Psoas muscle (tissue), 8 donors: ENCODE measurements around the gene CARD10. TPM values are rescaled to one million over a fixed set of nuclear protein-coding genes. Genes with fewer than 3 reads are reported as not detected.
"Not testable (repeated sequence)": the region's sequence is repeated elsewhere in the genome, so short reads cannot be mapped to it uniquely, and the experiment has no call there.

Experiments
- ATAC-seq, 4 donors: fragments of 200-7000 bp; cut with Tn5 transposase; one replicate each; pipeline ENCODE4 v1.9.1; 2020; ENCODE audit warnings: moderate library complexity in 3 of 4, mild to moderate bottlenecking in 2 of 4
- DNase-seq, 2 donors: peaks; one replicate each; pipeline ENCODE4 v3.0.0-alpha.2; 2020
- H3K27ac ChIP-seq: fragments of 200-600 bp; one replicate; pipeline ENCODE4 v1.8.0; 2022
- H3K27me3 ChIP-seq, 3 donors: fragments of 200-600 bp in 1 of 3; one replicate each; pipeline versions ENCODE4 v1.6.1 to v1.8.0; 2013 to 2022; ENCODE audit warnings: low read length in 2 of 3, mild to moderate bottlenecking in 2 of 3, moderate library complexity in 1 of 3; ENCODE audit not compliant: insufficient read depth in 3 of 3
- H3K36me3 ChIP-seq, 2 donors: fragments of 200-600 bp in 1 of 2; one replicate each; pipeline versions ENCODE4 v1.6.1 to v1.8.0; 2013 to 2022; ENCODE audit warnings: low read depth in 1 of 2, mild to moderate bottlenecking in 1 of 2, moderate library complexity in 1 of 2; ENCODE audit not compliant: insufficient read depth in 1 of 2
- H3K4me1 ChIP-seq: fragments of 200-600 bp; one replicate; pipeline ENCODE4 v1.8.0; 2022
- H3K4me3 ChIP-seq: fragments of 200-600 bp; one replicate; pipeline ENCODE4 v1.8.0; 2022; ENCODE audit warnings: mild to moderate bottlenecking
- H3K9me3 ChIP-seq: fragments of 200-600 bp; one replicate; pipeline ENCODE4 v1.8.0; 2022
- WGBS, 3 donors: extraction: QIAGEN DNeasy Blood & Tissue Kit; methylation state at CpG; one replicate each; pipeline versions ENCODE4 v1.1.6 to v1.1.7; 2013; 5-methylcytosine and 5-hydroxymethylcytosine counted together
- intact Hi-C, 2 donors: fragments of 100-400 bp; cut with DNase I; formaldehyde crosslinking; loops; one replicate each; pipeline versions ENCODE4 v1.11.0 to v1.14.2; 2022
- polyA plus RNA-seq, 3 donors: library from polyadenylated mRNA; stranded (reverse); fragments of 200-250 nt; gene quantifications; one replicate each; pipeline ENCODE4 v1.2.3, GENCODE V29; 2013
- total RNA-seq, 4 donors: library from RNA; stranded (reverse); fragmentation: NEBNext Ultra II Directional in 2 of 4; extraction: Animal tissue kit (Norgen Biotek cat#: 25700) in 2 of 4; gene quantifications; one replicate each; pipeline versions ENCODE4 v1.2.1 to v1.2.4, GENCODE V29; 2021 to 2023
- TF ChIP-seq, protein P1 (sequence below): fragments of 200-600 bp; IDR thresholded peaks from one replicate; pipeline ENCODE4 v1.8.0; 2022; ENCODE audit warnings: antibody characterized with exemption
- donor health status: healthy with polysubstance abuse.
- donor health status: DM: no; HTN: no; CAD: no; lungs with moderate emphysema.
- donor health status: Bipolar disorder and iron deficiency.
- donor health status: healthy.
- donor health status: DM: yes; HTN: yes; CAD: no.
- donor health status: DM: no; HTN: no; CAD: no.
- donor health status: DM: no; HTN: no; CAD: no.
- donor health status: DM: yes; HTN: yes; CAD: no.

The CARD10 gene
- total and polyA plus RNA-seq, 7 donors = 2.9 to 8.0 (median 4.4) TPM

DNA sequence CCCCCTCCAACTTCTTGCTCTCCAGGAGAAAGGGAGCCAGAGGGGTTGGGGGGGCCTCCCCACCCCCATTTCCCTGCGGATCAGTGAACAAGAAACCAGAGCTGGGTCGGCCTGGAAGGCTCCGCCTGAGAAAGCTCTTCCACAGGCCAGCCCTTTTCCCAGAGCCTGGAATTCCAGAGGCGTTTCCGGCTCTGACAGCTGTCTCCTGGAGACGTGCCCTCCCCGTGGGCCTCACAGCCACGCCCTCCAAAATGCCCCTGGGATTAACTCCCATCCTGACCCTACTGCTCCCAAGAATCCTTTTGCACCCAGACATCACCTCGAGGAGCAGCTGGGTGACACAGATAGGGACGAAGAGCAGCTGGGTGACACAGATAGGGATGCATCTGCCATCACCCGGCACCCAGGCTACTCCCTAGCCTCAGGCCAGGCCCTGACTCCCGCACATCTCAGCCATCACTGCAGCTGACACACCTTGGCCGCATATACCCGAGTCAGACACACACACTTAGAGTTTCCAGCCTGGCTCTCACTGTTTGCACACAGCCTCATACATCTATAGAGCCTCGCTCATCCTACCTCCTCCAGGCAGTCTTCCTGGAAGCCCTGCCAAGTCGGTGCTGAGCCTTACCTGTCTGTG is 33.4 kb upstream of the CARD10 start:
- TF ChIP-seq, protein P1, sequence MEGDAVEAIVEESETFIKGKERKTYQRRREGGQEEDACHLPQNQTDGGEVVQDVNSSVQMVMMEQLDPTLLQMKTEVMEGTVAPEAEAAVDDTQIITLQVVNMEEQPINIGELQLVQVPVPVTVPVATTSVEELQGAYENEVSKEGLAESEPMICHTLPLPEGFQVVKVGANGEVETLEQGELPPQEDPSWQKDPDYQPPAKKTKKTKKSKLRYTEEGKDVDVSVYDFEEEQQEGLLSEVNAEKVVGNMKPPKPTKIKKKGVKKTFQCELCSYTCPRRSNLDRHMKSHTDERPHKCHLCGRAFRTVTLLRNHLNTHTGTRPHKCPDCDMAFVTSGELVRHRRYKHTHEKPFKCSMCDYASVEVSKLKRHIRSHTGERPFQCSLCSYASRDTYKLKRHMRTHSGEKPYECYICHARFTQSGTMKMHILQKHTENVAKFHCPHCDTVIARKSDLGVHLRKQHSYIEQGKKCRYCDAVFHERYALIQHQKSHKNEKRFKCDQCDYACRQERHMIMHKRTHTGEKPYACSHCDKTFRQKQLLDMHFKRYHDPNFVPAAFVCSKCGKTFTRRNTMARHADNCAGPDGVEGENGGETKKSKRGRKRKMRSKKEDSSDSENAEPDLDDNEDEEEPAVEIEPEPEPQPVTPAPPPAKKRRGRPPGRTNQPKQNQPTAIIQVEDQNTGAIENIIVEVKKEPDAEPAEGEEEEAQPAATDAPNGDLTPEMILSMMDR = no peak
- H3K36me3 ChIP-seq = no peaks in the 10 kb centered on the region
- peaks cover 0 to 50% (median 3%) of the 10 kb centered on the region in 3 donors for H3K27me3 ChIP-seq
- H3K9me3 ChIP-seq = no peaks in the 10 kb centered on the region
- peaks cover 6% of the 10 kb centered on the region for H3K4me1 ChIP-seq
- 21 to 41% (median 30%) methylated on average over 16 of the region's 16 CpGs for WGBS, 3 donors
- H3K4me3 ChIP-seq = no peak overlapping the region
- H3K27ac ChIP-seq = peak overlapping the region; percentile 46
- ATAC-seq = peak in 3 of 4 donors; percentile 21 to 61 (median 23)
- DNase-seq = peak; percentile 39 to 66
- intact Hi-C loops = no loop called here

DNA sequence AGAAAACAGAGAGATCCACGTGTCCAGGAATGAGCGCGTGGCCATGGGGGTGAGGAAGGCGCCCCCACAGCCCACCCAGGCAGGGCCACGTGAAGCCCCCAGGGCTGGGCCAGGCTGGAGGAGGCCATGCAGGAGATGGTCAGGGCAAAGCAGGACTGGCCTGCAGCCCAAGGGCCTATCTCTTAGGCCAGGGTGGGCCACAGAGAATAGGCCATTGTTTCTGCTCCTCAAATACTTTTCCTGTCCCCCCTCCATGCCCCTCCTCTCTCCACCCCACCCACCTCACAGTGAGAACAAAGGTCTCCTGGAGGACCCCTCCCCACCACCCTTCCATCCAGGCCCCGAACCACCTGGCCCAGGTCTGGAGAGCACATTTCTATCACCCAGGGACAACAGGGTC is 32.8 kb upstream of the CARD10 start:
- WGBS, 3 donors = 60% methylated on average over 6 of the region's 6 CpGs
- Histone ChIP-seq H3K36me3 (no peaks in the 10 kb centered on the region), H3K9me3 (no peaks in the 10 kb centered on the region), H3K4me3 (no peak overlapping the region), H3K27ac (peak overlapping the region; percentile 46), H3K27me3 (peaks cover 0 to 44% (median 3%) of the 10 kb centered on the region in 3 donors), H3K4me1 (peaks cover 9% of the 10 kb centered on the region)
- TF ChIP-seq, protein P1 = no peak
- DNase-seq (no peak), ATAC-seq (no peak)
- intact Hi-C loops = no loop called here

DNA sequence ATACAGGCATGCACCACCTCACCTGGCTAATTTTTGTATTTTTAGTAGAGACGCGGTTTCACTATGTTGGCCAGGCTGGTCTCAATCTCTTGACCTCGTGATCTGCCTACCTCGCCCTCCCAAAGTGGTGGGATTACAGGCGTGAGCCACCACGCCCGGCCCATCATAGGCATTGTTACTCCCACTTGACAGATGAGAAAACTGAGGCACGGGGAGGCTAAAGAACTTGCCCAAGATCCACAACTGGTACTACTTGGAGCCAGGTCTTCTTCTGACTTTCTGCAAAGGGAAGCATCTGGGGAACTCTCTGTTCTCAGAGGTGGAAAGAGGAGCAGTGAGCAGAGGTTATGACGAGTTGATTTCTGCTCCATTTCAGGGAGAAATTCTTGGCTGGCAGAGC is 31.7 kb upstream of the CARD10 start:
- intact Hi-C loops, H3K36me3 ChIP-seq, H3K4me3 ChIP-seq, H3K9me3 ChIP-seq, ATAC-seq, DNase-seq, H3K4me1 ChIP-seq, H3K27ac ChIP-seq: not testable (repeated sequence)
- WGBS, 3 donors = 87 to 91% (median 88%) methylated on average over 9 of the region's 9 CpGs
- H3K27me3 ChIP-seq = peaks cover 0 to 35% (median 3%) of the 10 kb centered on the region in 3 donors

DNA sequence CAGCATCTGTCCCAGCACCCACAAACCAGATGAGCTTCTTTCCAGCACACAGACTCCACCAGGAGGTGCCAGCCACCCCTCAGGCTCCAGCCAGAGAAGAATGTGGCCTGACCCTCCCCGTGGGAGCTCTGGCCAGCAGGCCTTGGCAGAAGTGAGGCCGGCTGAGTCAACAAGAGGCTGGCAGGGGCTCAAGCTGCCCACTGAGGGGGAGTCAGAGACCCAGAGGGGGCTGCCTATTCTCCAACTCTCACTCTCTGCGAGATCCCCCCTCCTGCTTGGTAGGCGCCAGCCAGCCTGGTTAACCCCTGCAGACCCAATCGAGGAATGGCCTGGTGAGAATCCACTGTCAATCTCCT is 30.5 kb upstream of the CARD10 start:
- no peak overlapping the region for H3K4me3 ChIP-seq
- TF ChIP-seq, protein P1 = no peak
- ATAC-seq (no peak), DNase-seq (peak in 1 of 2 donors; percentile 50)
- peaks cover 9% of the 10 kb centered on the region for H3K4me1 ChIP-seq
- H3K36me3 ChIP-seq = no peaks in the 10 kb centered on the region
- no peaks in the 10 kb centered on the region for H3K9me3 ChIP-seq
- peaks cover 0 to 28% (median 0%) of the 10 kb centered on the region in 3 donors for H3K27me3 ChIP-seq
- intact Hi-C loops = no loop called here
- no peak overlapping the region for H3K27ac ChIP-seq
- WGBS, 3 donors = 30 to 44% (median 37%) methylated on average over 5 of the region's 5 CpGs

DNA sequence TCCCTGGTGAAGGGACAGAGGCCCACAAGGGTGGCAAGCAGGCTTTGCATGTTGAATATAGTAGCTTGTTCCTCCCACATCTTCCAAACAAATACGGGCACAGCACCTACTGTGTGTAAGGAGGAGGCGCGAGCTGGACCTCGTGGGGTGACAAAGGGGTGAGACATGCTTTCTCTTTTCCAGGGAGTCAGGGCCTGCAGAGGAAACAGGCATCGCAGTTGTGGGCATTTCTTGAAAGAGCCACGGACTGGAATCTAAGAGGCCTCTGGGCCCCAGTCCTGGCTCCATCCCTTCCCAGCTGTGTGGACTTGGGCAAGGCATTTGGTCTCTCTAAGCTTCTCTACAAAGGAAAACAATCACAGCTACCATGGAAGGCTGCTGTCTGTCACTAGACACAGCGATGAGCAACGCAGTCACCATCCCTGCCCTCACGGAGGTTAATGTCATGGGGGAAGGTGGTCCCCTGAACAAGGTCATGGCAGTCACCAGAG is 28.1 kb upstream of the CARD10 start:
- DNase-seq = no peak
- no peak for ATAC-seq
- TF ChIP-seq, protein P1 = no peak
- H3K4me3 ChIP-seq = no peak overlapping the region
- no peaks in the 10 kb centered on the region for H3K9me3 ChIP-seq
- intact Hi-C loops = no loop called here
- H3K36me3 ChIP-seq = no peaks in the 10 kb centered on the region
- peak overlapping the region; percentile 79 for H3K27ac ChIP-seq
- H3K4me1 ChIP-seq = peaks cover 9% of the 10 kb centered on the region
- H3K27me3 ChIP-seq = peaks cover 0 to 11% (median 0%) of the 10 kb centered on the region in 3 donors
- 40 to 56% (median 49%) methylated on average over 9 of the region's 9 CpGs for WGBS, 3 donors
